H9 (cell line): ENCODE results near the gene DLG2. TPM values are rescaled to one million over a fixed set of nuclear protein-coding genes. Genes with fewer than 3 reads are reported as not detected.

ENCODE experiments used
- DNase-seq: peaks from one replicate; pipeline ENCODE4 v3.0.0-alpha.2; 2017
- H2AFZ ChIP-seq: one replicate; pipeline ENCODE4 v1.6.1; 2013; ENCODE audit warnings: mild to moderate bottlenecking, low read length, control low read depth, moderate library complexity
- H2AK5ac ChIP-seq: 2 replicates; pipeline ENCODE4 v1.6.1; 2013; ENCODE audit warnings: low read length, control low read depth, mixed read lengths; ENCODE audit not compliant: insufficient read length
- H2BK120ac ChIP-seq: one replicate; pipeline ENCODE4 v1.6.1; 2013; ENCODE audit warnings: low read depth, mild to moderate bottlenecking, low read length, control low read depth, inconsistent platforms; ENCODE audit not compliant: poor library complexity, severe bottlenecking
- H2BK12ac ChIP-seq: 2 replicates; pipeline ENCODE4 v1.6.1; 2013; ENCODE audit warnings: low read length, control low read depth, mixed read lengths, low read depth; ENCODE audit not compliant: insufficient read length
- H2BK15ac ChIP-seq: 2 replicates; pipeline ENCODE4 v1.6.1; 2013; ENCODE audit warnings: low read depth, low read length, control low read depth
- H2BK20ac ChIP-seq: one replicate; pipeline ENCODE4 v1.6.1; 2013; ENCODE audit warnings: low read depth, mild to moderate bottlenecking, low read length, control low read depth, inconsistent platforms; ENCODE audit not compliant: poor library complexity, severe bottlenecking
- H2BK5ac ChIP-seq: 2 replicates; pipeline ENCODE4 v1.6.1; 2013; ENCODE audit warnings: low read length, control low read depth, mixed read lengths; ENCODE audit not compliant: insufficient read length
- H3K14ac ChIP-seq: 2 replicates; pipeline ENCODE4 v1.6.1; 2013; ENCODE audit warnings: low read length, control low read depth; ENCODE audit not compliant: insufficient read depth
- H3K18ac ChIP-seq: 2 replicates; pipeline ENCODE4 v1.6.1; 2013; ENCODE audit warnings: low read depth, mild to moderate bottlenecking, mixed read lengths, low read length, control low read depth; ENCODE audit not compliant: insufficient read length
- H3K23ac ChIP-seq: 2 replicates; pipeline ENCODE4 v1.6.1; 2013; ENCODE audit warnings: low read length, control low read depth, mixed read lengths, low read depth; ENCODE audit not compliant: insufficient read length
- H3K23me2 ChIP-seq: 2 replicates; pipeline ENCODE4 v1.6.1; 2013; ENCODE audit warnings: low read depth, mild to moderate bottlenecking, mixed read lengths, low read length, control low read depth; ENCODE audit not compliant: insufficient read length, poor library complexity, severe bottlenecking
- H3K27ac ChIP-seq: 2 replicates; pipeline ENCODE4 v1.5.1; 2013; ENCODE audit warnings: low read length, control low read depth, mixed read lengths, low read depth; ENCODE audit not compliant: insufficient read length
- H3K27me3 ChIP-seq: 2 replicates; pipeline ENCODE4 v1.6.1; 2013; ENCODE audit warnings: low read length, control low read depth, inconsistent platforms; ENCODE audit not compliant: insufficient read depth
- H3K4ac ChIP-seq: 2 replicates; pipeline ENCODE4 v1.6.1; 2013; ENCODE audit warnings: low read depth, mild to moderate bottlenecking, control low read depth, inconsistent platforms, low read length, moderate library complexity
- H3K4me1 ChIP-seq: 2 replicates; pipeline ENCODE4 v1.6.1; 2013; ENCODE audit warnings: low read length, control low read depth, inconsistent platforms; ENCODE audit not compliant: insufficient read depth
- H3K4me2 ChIP-seq: 2 replicates; pipeline ENCODE4 v1.6.1; 2013; ENCODE audit warnings: low read length, control low read depth, mixed read lengths; ENCODE audit not compliant: insufficient read length, insufficient read depth
- H3K56ac ChIP-seq: 2 replicates; pipeline ENCODE4 v1.6.1; 2013; ENCODE audit warnings: low read depth, mild to moderate bottlenecking, mixed read lengths, low read length, control low read depth; ENCODE audit not compliant: insufficient read length
- H3K79me1 ChIP-seq: 2 replicates; pipeline ENCODE4 v1.6.1; 2013; ENCODE audit warnings: low read depth, mild to moderate bottlenecking, moderate library complexity, low read length, control low read depth, inconsistent platforms; ENCODE audit not compliant: insufficient read depth, poor library complexity, severe bottlenecking
- H3K79me2 ChIP-seq: 2 replicates; pipeline ENCODE4 v1.6.1; 2013; ENCODE audit warnings: low read length, control low read depth, inconsistent platforms; ENCODE audit not compliant: insufficient read depth
- H3K9ac ChIP-seq: 2 replicates; pipeline ENCODE4 v1.6.1; 2013; ENCODE audit warnings: low read length, control low read depth, mixed read lengths; ENCODE audit not compliant: insufficient read length; ENCODE audit errors: extremely low read depth
- H3K9me3 ChIP-seq: one replicate; pipeline ENCODE4 v1.6.1; 2013; ENCODE audit warnings: low read depth, low read length, inconsistent platforms; ENCODE audit not compliant: control insufficient read depth
- H3T11ph ChIP-seq: one replicate; pipeline ENCODE4 v1.6.1; 2013; ENCODE audit warnings: mild to moderate bottlenecking, low read length, control low read depth, inconsistent platforms
- H4K20me1 ChIP-seq: one replicate; pipeline ENCODE4 v1.6.1; 2013; ENCODE audit not compliant: control insufficient read depth, insufficient read length, insufficient read depth
- H4K5ac ChIP-seq: 2 replicates; pipeline ENCODE4 v1.6.1; 2013; ENCODE audit warnings: low read depth, mild to moderate bottlenecking, mixed read lengths, low read length, control low read depth; ENCODE audit not compliant: insufficient read length
- H4K8ac ChIP-seq: replicated peaks from 2 replicates; pipeline ENCODE4 v1.6.1; 2013; ENCODE audit warnings: low read length, control low read depth, mixed read lengths, low read depth; ENCODE audit not compliant: insufficient read length
- H4K91ac ChIP-seq: 2 replicates; pipeline ENCODE4 v1.6.1; 2013; ENCODE audit warnings: low read depth, mild to moderate bottlenecking, moderate library complexity, mixed read lengths, low read length, control low read depth; ENCODE audit not compliant: insufficient read length
- H3K27ac Mint-ChIP-seq, 3 experiments: 2 replicates in 2 of 3; 3 replicates in 1 of 3; pipeline ENCODE4 v1.8.0; 2020 to 2021; ENCODE audit warnings: mixed read lengths in 3 of 3, mild to moderate bottlenecking in 1 of 3, moderate library complexity in 1 of 3
- H3K27me3 Mint-ChIP-seq: 2 replicates; pipeline ENCODE4 v1.8.0; 2021; ENCODE audit warnings: low read depth, mild to moderate bottlenecking, moderate library complexity, mixed read lengths
- H3K36me3 Mint-ChIP-seq, 3 experiments: 2 replicates in 2 of 3; 3 replicates in 1 of 3; pipeline ENCODE4 v1.8.0; 2020 to 2021; ENCODE audit warnings: low read depth in 3 of 3, mixed read lengths in 3 of 3; ENCODE audit not compliant: insufficient read depth in 1 of 3
- H3K4me1 Mint-ChIP-seq, 2 experiments: 2 replicates each; pipeline ENCODE4 v1.8.0; 2020; ENCODE audit warnings: mixed read lengths in 2 of 2
- H3K4me3 Mint-ChIP-seq, 2 experiments: 2 replicates in 1 of 2; 3 replicates in 1 of 2; pipeline ENCODE4 v1.8.0; 2020 to 2021; ENCODE audit warnings: mild to moderate bottlenecking in 2 of 2, mixed read lengths in 2 of 2, moderate library complexity in 1 of 2
- H3K9me3 Mint-ChIP-seq, 2 experiments: 2 replicates in 1 of 2; 3 replicates in 1 of 2; pipeline ENCODE4 v1.8.0; 2020; ENCODE audit warnings: mild to moderate bottlenecking in 2 of 2, mixed read lengths in 2 of 2, moderate library complexity in 1 of 2
- WGBS: extraction: QIAGEN DNeasy Blood & Tissue Kit; methylation state at CpG from one replicate; pipeline ENCODE4 v1.1.7; 2013; ENCODE audit warnings: missing lambda C conversion rate, low lambda C conversion rate, mixed read lengths; ENCODE audit not compliant: insufficient read length; ENCODE audit errors: extremely low coverage; 5-methylcytosine and 5-hydroxymethylcytosine counted together
- total RNA-seq: library from RNA; stranded (reverse); gene quantifications from 2 replicates; pipeline ENCODE4 v1.2.1, GENCODE V29; 2021
- TF ChIP-seq, protein P1 (sequence below): fragments of 200-600 bp; sonication (generic); conservative IDR thresholded peaks from 3 replicates; pipeline ENCODE4 v1.8.0; 2021; ENCODE audit warnings: antibody characterized with exemption, mild to moderate bottlenecking

Gene DLG2
- total RNA-seq, 1 experiment from 2014 or later: 8.0 TPM

DNA sequence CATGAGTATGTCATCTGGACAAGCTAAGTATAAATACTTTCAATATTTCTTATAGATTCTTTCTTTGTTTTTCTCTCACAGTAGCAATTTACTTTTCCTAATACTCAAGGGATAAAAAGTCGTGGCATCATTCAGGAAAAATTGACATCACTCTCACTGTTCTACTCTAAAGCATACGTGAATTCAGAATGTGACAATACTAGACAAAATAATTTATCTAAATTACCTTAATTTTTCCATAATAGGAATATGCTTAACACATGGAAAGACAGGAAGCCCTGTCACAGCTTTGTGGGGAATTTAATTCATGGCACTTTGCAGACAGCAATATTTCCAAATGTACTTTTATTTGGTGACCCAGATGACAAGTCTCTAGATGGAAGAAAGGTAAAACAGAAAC is 394.6 kb downstream of the DLG2 start:
- no peak overlapping the region for H2BK12ac ChIP-seq
- H3K9ac ChIP-seq: no peak overlapping the region
- H2BK15ac ChIP-seq: no peak overlapping the region
- TF ChIP-seq, protein P1, sequence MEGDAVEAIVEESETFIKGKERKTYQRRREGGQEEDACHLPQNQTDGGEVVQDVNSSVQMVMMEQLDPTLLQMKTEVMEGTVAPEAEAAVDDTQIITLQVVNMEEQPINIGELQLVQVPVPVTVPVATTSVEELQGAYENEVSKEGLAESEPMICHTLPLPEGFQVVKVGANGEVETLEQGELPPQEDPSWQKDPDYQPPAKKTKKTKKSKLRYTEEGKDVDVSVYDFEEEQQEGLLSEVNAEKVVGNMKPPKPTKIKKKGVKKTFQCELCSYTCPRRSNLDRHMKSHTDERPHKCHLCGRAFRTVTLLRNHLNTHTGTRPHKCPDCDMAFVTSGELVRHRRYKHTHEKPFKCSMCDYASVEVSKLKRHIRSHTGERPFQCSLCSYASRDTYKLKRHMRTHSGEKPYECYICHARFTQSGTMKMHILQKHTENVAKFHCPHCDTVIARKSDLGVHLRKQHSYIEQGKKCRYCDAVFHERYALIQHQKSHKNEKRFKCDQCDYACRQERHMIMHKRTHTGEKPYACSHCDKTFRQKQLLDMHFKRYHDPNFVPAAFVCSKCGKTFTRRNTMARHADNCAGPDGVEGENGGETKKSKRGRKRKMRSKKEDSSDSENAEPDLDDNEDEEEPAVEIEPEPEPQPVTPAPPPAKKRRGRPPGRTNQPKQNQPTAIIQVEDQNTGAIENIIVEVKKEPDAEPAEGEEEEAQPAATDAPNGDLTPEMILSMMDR: no peak
- H4K20me1 ChIP-seq: no peaks in the 10 kb centered on the region
- WGBS: no CpG with 5 or more reads among the region's 2 CpGs
- DNase-seq: no peak
- H3K4me3 Mint-ChIP-seq: no peak overlapping the region
- no peak overlapping the region for H3K27ac Mint-ChIP-seq
- H4K91ac ChIP-seq: no peak overlapping the region
- no peak overlapping the region for H2AFZ ChIP-seq
- H2BK20ac ChIP-seq: no peak overlapping the region
- H3K27me3 Mint-ChIP-seq: no peaks in the 10 kb centered on the region
- no peak overlapping the region for H4K8ac ChIP-seq
- no peak overlapping the region for H2AK5ac ChIP-seq
- no peak overlapping the region for H3K4me2 ChIP-seq
- no peak overlapping the region for H2BK120ac ChIP-seq
- no peak overlapping the region for H3K56ac ChIP-seq
- peaks cover 5% of the 10 kb centered on the region in 2 experiments; a peak in 4 of 5 replicates for H3K9me3 Mint-ChIP-seq
- peaks cover 3% of the 10 kb centered on the region; the same call in 1 of the 2 replicates for H3K4me1 ChIP-seq
- H3K27ac ChIP-seq: no peak overlapping the region
- no peaks in the 10 kb centered on the region for H3K9me3 ChIP-seq
- no peak overlapping the region for H4K5ac ChIP-seq
- no peaks in the 10 kb centered on the region for H3K27me3 ChIP-seq
- no peak overlapping the region for H3T11ph ChIP-seq
- H3K4ac ChIP-seq: no peak overlapping the region
- peaks cover 0 to 13% (median 5%) of the 10 kb centered on the region in 3 experiments; a peak in 5 of 7 replicates for H3K36me3 Mint-ChIP-seq
- H3K79me1 ChIP-seq: no peaks in the 10 kb centered on the region
- H3K23ac ChIP-seq: no peak overlapping the region
- H3K79me2 ChIP-seq: no peaks in the 10 kb centered on the region
- peaks cover 15 to 22% of the 10 kb centered on the region in 2 experiments for H3K4me1 Mint-ChIP-seq
- H3K23me2 ChIP-seq: no peaks in the 10 kb centered on the region
- no peak overlapping the region for H3K18ac ChIP-seq
- no peak overlapping the region for H2BK5ac ChIP-seq
- no peak overlapping the region for H3K14ac ChIP-seq
